ENCODE data around the gene BICC1.

Gene BICC1

DNA sequence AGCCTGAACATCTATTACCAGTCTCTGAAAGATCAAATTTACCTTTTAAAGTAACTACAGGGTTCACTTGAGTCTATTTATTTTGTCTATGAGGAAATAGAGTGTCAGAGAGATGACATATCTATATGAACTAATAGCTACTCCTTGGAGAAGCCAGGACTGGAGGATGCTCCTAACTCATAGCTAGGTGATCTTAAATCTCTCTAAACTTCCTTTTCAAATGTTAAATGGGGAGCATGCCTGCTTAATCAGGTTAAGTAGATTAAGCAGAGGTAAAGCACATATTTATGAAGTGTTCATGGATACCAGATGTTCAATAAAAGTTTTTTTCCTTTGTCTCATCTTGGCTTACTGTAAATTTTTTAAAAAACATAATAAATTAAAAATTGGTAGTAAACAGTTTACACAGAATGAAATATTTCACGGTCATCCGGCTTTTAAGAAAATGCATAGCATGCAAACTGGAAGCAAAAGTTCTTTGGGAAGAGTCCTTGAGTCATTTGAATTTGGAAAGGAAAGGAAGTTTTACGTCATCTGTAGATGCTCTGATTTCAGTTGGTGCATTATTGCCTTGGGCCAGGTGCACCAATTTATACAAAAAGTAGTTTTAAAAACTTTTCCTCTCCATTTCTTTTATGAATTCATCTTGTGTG lies 155.1 kb downstream of the BICC1 start:
- H3K36me3 ChIP-seq (replicated peaks), result no peaks in the 10 kb centered on the region
- H3K27me3 ChIP-seq (replicated peaks), result no peaks in the 10 kb centered on the region
- no peak overlapping the region for H3K4me3 ChIP-seq (ENCODE audit: low read depth, low read length)
- in situ Hi-C loops (cut with HindIII; ENCODE audit: low pct_ligation_motif_present, low sequenced_read_pairs), result no loop called here
- DNase-seq, result no peak
- H3K27ac ChIP-seq, result no peak overlapping the region
- TF ChIP-seq, protein P1, sequence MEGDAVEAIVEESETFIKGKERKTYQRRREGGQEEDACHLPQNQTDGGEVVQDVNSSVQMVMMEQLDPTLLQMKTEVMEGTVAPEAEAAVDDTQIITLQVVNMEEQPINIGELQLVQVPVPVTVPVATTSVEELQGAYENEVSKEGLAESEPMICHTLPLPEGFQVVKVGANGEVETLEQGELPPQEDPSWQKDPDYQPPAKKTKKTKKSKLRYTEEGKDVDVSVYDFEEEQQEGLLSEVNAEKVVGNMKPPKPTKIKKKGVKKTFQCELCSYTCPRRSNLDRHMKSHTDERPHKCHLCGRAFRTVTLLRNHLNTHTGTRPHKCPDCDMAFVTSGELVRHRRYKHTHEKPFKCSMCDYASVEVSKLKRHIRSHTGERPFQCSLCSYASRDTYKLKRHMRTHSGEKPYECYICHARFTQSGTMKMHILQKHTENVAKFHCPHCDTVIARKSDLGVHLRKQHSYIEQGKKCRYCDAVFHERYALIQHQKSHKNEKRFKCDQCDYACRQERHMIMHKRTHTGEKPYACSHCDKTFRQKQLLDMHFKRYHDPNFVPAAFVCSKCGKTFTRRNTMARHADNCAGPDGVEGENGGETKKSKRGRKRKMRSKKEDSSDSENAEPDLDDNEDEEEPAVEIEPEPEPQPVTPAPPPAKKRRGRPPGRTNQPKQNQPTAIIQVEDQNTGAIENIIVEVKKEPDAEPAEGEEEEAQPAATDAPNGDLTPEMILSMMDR (IDR thresholded peaks at IDR 0.05; ENCODE audit: low read depth, low read length, missing control alignments), result no peak

DNA sequence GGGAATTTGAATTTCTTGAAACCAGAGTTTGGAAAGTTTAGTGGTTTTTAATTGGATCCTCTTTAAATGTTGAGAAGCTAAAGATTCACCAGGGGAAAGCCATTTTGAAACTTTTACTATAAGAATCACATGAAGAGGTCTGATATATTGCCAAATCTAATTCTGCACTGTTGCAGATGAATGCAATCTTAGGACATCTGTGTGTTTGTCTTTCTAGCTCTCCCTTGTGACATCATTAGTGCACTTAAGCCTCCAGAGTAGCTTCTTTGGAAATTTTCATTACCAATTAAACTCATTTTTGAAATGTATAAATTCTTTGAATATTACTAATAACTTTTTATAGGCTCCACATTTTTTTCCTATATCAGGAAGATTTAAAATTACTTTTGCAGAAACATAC lies 160.2 kb downstream of the BICC1 start:
- Histone ChIP-seq H3K27me3 (replicated peaks) (no peaks in the 10 kb centered on the region), H3K4me3 (ENCODE audit: low read depth, low read length) (no peak overlapping the region), H3K27ac (no peak overlapping the region), H3K36me3 (replicated peaks) (no peaks in the 10 kb centered on the region)
- TF ChIP-seq, protein P1 (IDR thresholded peaks at IDR 0.05; ENCODE audit: low read depth, low read length, missing control alignments), result no peak
- in situ Hi-C loops (cut with HindIII; ENCODE audit: low pct_ligation_motif_present, low sequenced_read_pairs), result no loop called here
- DNase-seq, result no peak

DNA sequence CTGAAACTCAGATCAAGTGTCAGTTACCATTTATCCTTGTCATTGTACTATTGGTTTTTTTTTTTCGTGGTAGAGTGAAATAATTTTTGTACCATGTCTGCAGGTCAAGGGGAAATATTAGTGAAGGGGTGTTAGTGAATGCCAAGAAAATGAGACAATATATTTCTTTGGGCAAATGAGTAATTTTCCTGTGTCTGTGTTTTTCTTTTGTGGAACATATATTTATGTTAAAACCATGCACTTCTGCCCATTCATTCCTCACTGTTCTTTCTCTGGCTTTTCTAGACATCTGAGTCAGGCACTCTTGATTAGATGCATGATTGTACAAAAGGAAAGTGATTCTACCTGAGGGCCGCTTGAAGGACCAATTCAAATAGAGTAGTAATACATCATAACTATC lies 161.6 kb downstream of the BICC1 start:
- Histone ChIP-seq H3K27me3 (replicated peaks) (no peaks in the 10 kb centered on the region), H3K36me3 (replicated peaks) (no peaks in the 10 kb centered on the region), H3K4me3 (ENCODE audit: low read depth, low read length) (no peak overlapping the region), H3K27ac (peak overlapping the region; percentile 25)
- DNase-seq, result peak; percentile 21
- TF ChIP-seq, protein P1 (IDR thresholded peaks at IDR 0.05; ENCODE audit: low read depth, low read length, missing control alignments), result no peak
- in situ Hi-C loops (cut with HindIII; ENCODE audit: low pct_ligation_motif_present, low sequenced_read_pairs), result no loop called here

DNA sequence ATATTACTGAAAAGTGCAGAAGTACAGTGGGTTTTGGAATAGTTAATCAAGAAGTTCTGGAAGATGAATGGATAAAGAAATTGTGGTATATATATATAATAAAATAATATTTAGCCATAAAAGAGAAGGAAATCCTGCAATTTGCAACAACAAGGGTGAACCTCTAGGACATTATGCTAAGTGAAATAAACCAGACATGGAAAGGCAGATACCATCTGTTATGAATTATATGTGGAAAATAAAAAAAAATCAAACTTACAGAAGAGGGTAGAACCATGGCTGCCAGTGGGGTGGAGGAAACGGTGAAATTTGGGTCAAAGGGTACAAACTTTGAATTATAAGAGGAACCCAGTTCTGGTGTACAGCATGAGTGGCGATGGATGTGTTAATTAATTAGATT lies 162.6 kb downstream of the BICC1 start:
- H3K4me3 ChIP-seq (ENCODE audit: low read depth, low read length), result no peak overlapping the region
- in situ Hi-C loops (cut with HindIII; ENCODE audit: low pct_ligation_motif_present, low sequenced_read_pairs), result no loop called here
- no peaks in the 10 kb centered on the region for H3K36me3 ChIP-seq (replicated peaks)
- TF ChIP-seq, protein P1 (IDR thresholded peaks at IDR 0.05; ENCODE audit: low read depth, low read length, missing control alignments), result no peak
- no peak overlapping the region for H3K27ac ChIP-seq
- H3K27me3 ChIP-seq (replicated peaks), result no peaks in the 10 kb centered on the region
- no peak for DNase-seq

DNA sequence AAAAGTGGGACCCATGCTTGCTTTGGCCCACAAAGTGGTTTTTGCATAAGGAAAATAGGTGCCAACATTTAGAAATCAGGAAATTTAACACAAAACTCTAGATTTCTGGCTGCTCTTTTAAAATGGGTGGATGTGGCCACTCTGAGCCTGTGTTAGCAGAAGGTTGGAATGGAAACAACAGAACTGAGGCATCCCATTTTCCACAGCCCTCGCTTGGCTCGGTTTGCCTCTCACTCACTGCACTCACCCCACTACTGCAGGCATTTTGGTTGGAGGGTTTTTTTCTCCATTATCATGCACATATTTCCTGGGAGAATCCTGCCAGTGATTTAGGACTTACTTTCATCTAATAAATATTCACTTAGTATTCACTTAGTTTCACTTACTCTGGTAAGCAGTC lies 178.9 kb downstream of the BICC1 start:
- no peak for DNase-seq
- Histone ChIP-seq H3K27me3 (replicated peaks) (no peaks in the 10 kb centered on the region), H3K4me3 (ENCODE audit: low read depth, low read length) (no peak overlapping the region), H3K27ac (no peak overlapping the region), H3K36me3 (replicated peaks) (no peaks in the 10 kb centered on the region)
- in situ Hi-C loops (cut with HindIII; ENCODE audit: low pct_ligation_motif_present, low sequenced_read_pairs), result no loop called here
- TF ChIP-seq, protein P1 (IDR thresholded peaks at IDR 0.05; ENCODE audit: low read depth, low read length, missing control alignments), result no peak

DNA sequence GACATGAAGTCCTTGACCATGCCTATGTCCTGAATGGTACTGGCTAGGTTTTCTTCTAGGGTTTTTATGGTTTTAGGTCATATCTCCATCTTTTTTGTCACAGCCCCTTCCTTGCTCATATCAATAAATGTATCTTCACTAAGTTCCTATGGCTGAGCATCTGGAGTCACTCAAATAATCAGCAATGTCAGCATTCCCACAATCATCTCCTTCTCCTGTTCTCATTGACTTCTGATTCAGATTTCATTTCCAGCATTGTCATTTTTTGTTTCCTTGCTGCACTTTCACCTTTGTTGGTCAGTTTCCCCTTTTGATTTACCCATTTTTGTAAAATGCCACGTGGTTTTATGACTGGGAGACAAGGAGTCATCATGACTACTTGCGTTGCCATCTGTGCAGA lies 181.2 kb downstream of the BICC1 start:
- Histone ChIP-seq H3K36me3 (replicated peaks) (no peaks in the 10 kb centered on the region), H3K4me3 (ENCODE audit: low read depth, low read length) (no peak overlapping the region), H3K27me3 (replicated peaks) (no peaks in the 10 kb centered on the region), H3K27ac (no peak overlapping the region)
- no peak for DNase-seq
- in situ Hi-C loops (cut with HindIII; ENCODE audit: low pct_ligation_motif_present, low sequenced_read_pairs), result no loop called here
- TF ChIP-seq, protein P1 (IDR thresholded peaks at IDR 0.05; ENCODE audit: low read depth, low read length, missing control alignments), result no peak

All from brain microvascular endothelial cell (primary cell).